HCT116 (cell line): ENCODE data around the gene RAD51AP2. TPM values are rescaled to one million over a fixed set of nuclear protein-coding genes. Genes with fewer than 3 reads are reported as not detected.

Experiments
- ATAC-seq: fragments of 200-7000 bp; cut with Tn5 transposase; 2 replicates; pipeline ENCODE4 v1.9.1; 2020; ENCODE audit warnings: mild to moderate bottlenecking, moderate library complexity
- BruUV-seq: library from RNA; stranded (reverse); fragments of 400-500 nt; replicated peaks from 2 replicates; lab custom pipeline; 2021; lab: Mats Ljungman, UMichigan
- CTCF ChIA-PET: fragments of 300-600 bp; sonication (Branson Sonifier 250); formaldehyde crosslinking; loops from one replicate; lab custom pipeline; 2021; ENCODE audit warnings: antibody characterized with exemption; lab: Charles Lee
- POLR2A ChIA-PET: fragments of 300-600, 350-600 bp; sonication (Branson Sonifier 250); formaldehyde crosslinking; loops from one replicate; lab custom pipeline; 2021; ENCODE audit warnings: antibody characterized with exemption; lab: Charles Lee
- RAD21 ChIA-PET, 2 experiments: fragments of 300-600 bp; sonication (Branson Sonifier 250); formaldehyde crosslinking; loops; one replicate each; lab custom pipeline; 2023; ENCODE audit warnings: low total read pairs in 2 of 2; ENCODE audit not compliant: uncharacterized antibody in 2 of 2, unreplicated experiment in 2 of 2, low non-redundant PET in 1 of 2; lab: Charles Lee
- DNase-seq: peaks from one replicate; pipeline ENCODE4 v3.0.0-alpha.2; 2010; ENCODE audit warnings: low read depth, low spot score
- H2AFZ ChIP-seq: fragments of 200-600 bp; shearing (Covaris generic), sonication (generic); 2 replicates; pipeline ENCODE4 v1.6.1; 2017; ENCODE audit warnings: low read depth, mixed run types, mixed read lengths, antibody characterized with exemption, low read length; ENCODE audit not compliant: poor library complexity, severe bottlenecking
- H3K27ac ChIP-seq: 2 replicates; pipeline ENCODE4 v1.5.1; 2012; ENCODE audit warnings: low read depth, low read length
- H3K27me3 ChIP-seq: fragments of 200-600 bp; sonication (generic); 2 replicates; pipeline ENCODE4 v1.6.1; 2016; ENCODE audit warnings: mixed run types, low read length, mixed read lengths; ENCODE audit not compliant: insufficient read depth
- H3K36me3 ChIP-seq, 2 experiments: fragments of 200-500 bp in 1 of 2; fragments of 200-600 bp in 1 of 2; sonication (Bioruptor generic) in 1 of 2; sonication (generic) in 1 of 2; 2 replicates each; pipeline versions ENCODE4 v1.5.1 to v1.6.1; 2014 to 2016; ENCODE audit warnings: low read length in 2 of 2, inconsistent platforms in 1 of 2, mixed read lengths in 1 of 2, mixed run types in 1 of 2; ENCODE audit not compliant: insufficient read depth in 2 of 2, control insufficient read depth in 1 of 2
- H3K4me1 ChIP-seq, 2 experiments: fragments of 200-600 bp in 1 of 2; sonication (generic) in 1 of 2; 2 replicates each; pipeline versions ENCODE4 v1.5.1 to v1.6.1; 2012 to 2017; ENCODE audit warnings: low read length in 2 of 2, inconsistent platforms in 1 of 2, mild to moderate bottlenecking in 1 of 2, mixed read lengths in 1 of 2, mixed run types in 1 of 2, moderate library complexity in 1 of 2; ENCODE audit not compliant: insufficient read depth in 2 of 2, control insufficient read depth in 1 of 2
- H3K4me2 ChIP-seq: fragments of 200-600 bp; sonication (generic); 2 replicates; pipeline ENCODE4 v1.6.1; 2017; ENCODE audit warnings: mixed run types, low read length, mixed read lengths
- H3K4me3 ChIP-seq, 2 experiments: fragments of 200-600 bp in 1 of 2; sonication (generic) in 1 of 2; replicated peaks in 1 of 2; 2 replicates each; pipeline ENCODE4 v1.5.1; 2011 to 2016; ENCODE audit warnings: low read length in 2 of 2, control low read depth in 1 of 2, low read depth in 1 of 2, mild to moderate bottlenecking in 1 of 2, mixed read lengths in 1 of 2, mixed run types in 1 of 2
- H3K79me2 ChIP-seq: fragments of 200-600 bp; sonication (generic); 2 replicates; pipeline ENCODE4 v1.6.1; 2017; ENCODE audit warnings: mild to moderate bottlenecking, mixed run types, low read length, moderate library complexity, mixed read lengths; ENCODE audit not compliant: insufficient read depth
- H3K9ac ChIP-seq: fragments of 200-600 bp; sonication (generic); 2 replicates; pipeline ENCODE4 v1.6.1; 2016; ENCODE audit warnings: low read length, mixed read lengths
- H3K9me2 ChIP-seq: fragments of 200-600 bp; sonication (generic), shearing (Covaris generic); 2 replicates; pipeline ENCODE4 v1.6.1; 2017; ENCODE audit warnings: mixed run types, mild to moderate bottlenecking, moderate library complexity; ENCODE audit not compliant: insufficient read depth
- H3K9me3 ChIP-seq, 2 experiments: fragments of 200-500 bp in 1 of 2; fragments of 200-600 bp in 1 of 2; sonication (Bioruptor generic) in 1 of 2; sonication (generic) in 1 of 2; 2 replicates each; pipeline ENCODE4 v1.6.1; 2014 to 2017; ENCODE audit warnings: low read length in 2 of 2, mixed read lengths in 2 of 2, inconsistent platforms in 1 of 2, low read depth in 1 of 2, mild to moderate bottlenecking in 1 of 2, mixed run types in 1 of 2, moderate library complexity in 1 of 2; ENCODE audit not compliant: control insufficient read depth in 1 of 2, insufficient read depth in 1 of 2
- H4K20me1 ChIP-seq: fragments of 200-600 bp; sonication (generic), shearing (Covaris generic); 2 replicates; pipeline ENCODE4 v1.6.1; 2017; ENCODE audit warnings: mixed run types, mild to moderate bottlenecking, moderate library complexity; ENCODE audit not compliant: insufficient read depth
- ATF3 ChIP-seq: IDR thresholded peaks from 2 replicates; pipeline ENCODE4 v1.6.1; 2012
- CBX3 ChIP-seq: IDR thresholded peaks from 2 replicates; pipeline ENCODE4 v1.6.1; 2012; ENCODE audit warnings: low read depth
- CEBPB ChIP-seq: IDR thresholded peaks from 2 replicates; pipeline ENCODE4 v1.6.1; 2012; ENCODE audit warnings: low read depth
- EGR1 ChIP-seq: IDR thresholded peaks from 2 replicates; pipeline ENCODE4 v1.6.1; 2012; ENCODE audit warnings: low read depth
- ELF1 ChIP-seq: IDR thresholded peaks from 2 replicates; pipeline ENCODE4 v1.6.1; 2012; ENCODE audit warnings: low read depth, borderline replicate concordance
- EZH2phosphoT487 ChIP-seq: fragments of 200-600 bp; IDR thresholded peaks from 2 replicates; pipeline ENCODE4 v1.6.1; 2018; ENCODE audit warnings: antibody characterized with exemption, borderline replicate concordance
- FOSL1 ChIP-seq: IDR thresholded peaks from 2 replicates; pipeline ENCODE4 v1.6.1; 2012; ENCODE audit warnings: low read depth
- JUND ChIP-seq: IDR thresholded peaks from 2 replicates; pipeline ENCODE4 v1.6.1; 2012
- POLR2A ChIP-seq: IDR thresholded peaks from 2 replicates; pipeline ENCODE4 v1.7.0; 2011; ENCODE audit warnings: borderline replicate concordance; ENCODE audit not compliant: insufficient read depth, insufficient read length; ENCODE audit errors: extremely low read depth
- REST ChIP-seq: IDR thresholded peaks from 2 replicates; pipeline ENCODE4 v1.6.1; 2012; ENCODE audit warnings: low read depth
- SIN3A ChIP-seq: IDR thresholded peaks from 2 replicates; pipeline ENCODE4 v1.6.1; 2012; ENCODE audit warnings: low read depth
- SP1 ChIP-seq: IDR thresholded peaks from 2 replicates; pipeline ENCODE4 v1.6.1; 2012; ENCODE audit warnings: low read depth
- SRF ChIP-seq: IDR thresholded peaks from 2 replicates; pipeline ENCODE4 v1.6.1; 2012; ENCODE audit warnings: low read depth
- TCF7L2 ChIP-seq: IDR thresholded peaks from 2 replicates; pipeline ENCODE4 v1.7.0; 2011; ENCODE audit warnings: borderline replicate concordance, inconsistent platforms; ENCODE audit not compliant: insufficient read depth, insufficient read length; ENCODE audit errors: extremely low read depth
- ZBTB33 ChIP-seq: IDR thresholded peaks from 2 replicates; pipeline ENCODE4 v1.6.1; 2011; ENCODE audit warnings: mild to moderate bottlenecking, low read length, moderate library complexity; ENCODE audit not compliant: insufficient replicate concordance; ENCODE audit errors: extremely low read depth
- ZNF274 ChIP-seq: fragments of 200-500 bp; sonication (Bioruptor generic); IDR thresholded peaks from 2 replicates; pipeline ENCODE4 v1.6.1; 2014; ENCODE audit warnings: mild to moderate bottlenecking, low read depth, low read length, inconsistent platforms
- intact Hi-C: fragments of 100-400 bp; cut with micrococcal nuclease; formaldehyde crosslinking; loops from 2 replicates; pipeline ENCODE4 v1.10.0; 2022
- total RNA-seq: library from RNA; stranded (reverse); gene quantifications from one replicate; pipeline ENCODE4 v1.2.1, GENCODE V29; 2021; ENCODE audit not compliant: unreplicated experiment

RAD51AP2 gene
- total RNA-seq, 1 experiment from 2014 or later = 0.10 TPM

GRCh38 chr2:17519486-17519885 is 1.2 kb upstream of the RAD51AP2 start:
- H3K9ac ChIP-seq = no peak overlapping the region
- H3K36me3 ChIP-seq = no peaks in the 10 kb centered on the region
- ChIA-PET POLR2A (no interaction called here), CTCF (no interaction called here), RAD21 (no interaction called here)
- H3K27me3 ChIP-seq = no peaks in the 10 kb centered on the region
- H3K79me2 ChIP-seq = no peaks in the 10 kb centered on the region
- BruUV-seq = no TSS peak
- H3K4me1 ChIP-seq = peaks cover 0 to 11% of the 10 kb centered on the region in 2 experiments; a peak in 3 of 4 replicates
- H3K9me2 ChIP-seq = no peaks in the 10 kb centered on the region
- no peak overlapping the region for H3K4me2 ChIP-seq
- DNase-seq (no peak), ATAC-seq (no peak)
- no peaks in the 10 kb centered on the region for H4K20me1 ChIP-seq
- TF ChIP-seq TCF7L2 (no peak), CBX3 (no peak), ZNF274 (no peak), EZH2phosphoT487 (no peak), SP1 (no peak), FOSL1 (no peak), POLR2A (no peak), ZBTB33 (no peak), CEBPB (no peak), SRF (no peak), SIN3A (no peak), ATF3 (no peak), EGR1 (no peak), REST (no peak), JUND (no peak), ELF1 (no peak)
- H3K27ac ChIP-seq = no peak overlapping the region
- intact Hi-C loops = no loop called here
- H3K9me3 ChIP-seq = no peaks in the 10 kb centered on the region
- no peak overlapping the region for H3K4me3 ChIP-seq
- peak overlapping the region; percentile 95 for H2AFZ ChIP-seq
